ENCODE results near the gene IFRD2. TPM values are rescaled to one million over a fixed set of nuclear protein-coding genes. Genes with fewer than 3 reads are reported as not detected.

IFRD2 gene
- total RNA-seq, 1 donor from 2014 or later, result 177 TPM

DNA sequence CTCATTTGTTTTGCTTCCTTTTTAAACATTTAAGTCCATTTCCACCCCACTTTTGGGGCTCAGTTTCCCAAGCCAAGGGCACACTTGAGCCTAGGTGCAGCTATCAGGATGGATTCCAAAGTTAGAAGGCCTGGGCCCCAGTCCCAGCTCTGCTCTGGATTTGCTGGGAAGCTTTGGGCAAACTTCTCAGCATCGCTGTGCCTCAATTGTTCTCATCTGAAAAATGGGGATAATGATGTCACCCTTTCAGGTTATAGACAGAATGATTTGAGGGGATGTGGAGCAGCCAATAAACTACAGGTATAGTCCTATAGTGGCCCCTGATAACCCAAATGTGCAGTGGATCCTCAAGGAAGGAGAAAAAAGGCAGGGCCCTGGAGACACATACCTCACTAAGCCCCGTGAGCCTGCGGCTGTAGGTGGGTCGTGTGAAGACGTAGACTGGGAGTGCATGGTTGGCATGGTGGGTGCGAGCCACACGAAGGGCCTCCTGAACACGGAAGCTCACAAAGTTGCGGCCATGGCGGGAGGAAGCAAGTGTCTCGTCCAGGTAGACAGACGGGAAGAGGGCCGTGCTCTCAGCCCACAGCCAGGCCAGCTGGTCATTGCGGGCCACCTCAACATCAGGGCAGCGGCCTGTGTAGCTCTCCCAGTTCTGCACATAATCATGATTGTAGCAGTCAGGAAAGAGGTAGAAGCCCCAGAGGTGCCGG is 27.1 kb upstream of the IFRD2 start:
- H3K27me3 ChIP-seq (ENCODE audit: control insufficient read depth, insufficient read depth, low read length), result no peaks in the 10 kb centered on the region
- TF ChIP-seq CTCF (IDR thresholded peaks at IDR 0.05; ENCODE audit: insufficient read depth, low read length, severe bottlenecking), result no peak
- no peak for DNase-seq (ENCODE audit: low read depth)
- peak; percentile 72 for FAIRE-seq
- H3K4me3 ChIP-seq (ENCODE audit: low read depth, low read length), result no peak overlapping the region
- peaks cover 26% of the 10 kb centered on the region for H3K36me3 ChIP-seq (ENCODE audit: control insufficient read depth, insufficient read depth, low read length)

DNA sequence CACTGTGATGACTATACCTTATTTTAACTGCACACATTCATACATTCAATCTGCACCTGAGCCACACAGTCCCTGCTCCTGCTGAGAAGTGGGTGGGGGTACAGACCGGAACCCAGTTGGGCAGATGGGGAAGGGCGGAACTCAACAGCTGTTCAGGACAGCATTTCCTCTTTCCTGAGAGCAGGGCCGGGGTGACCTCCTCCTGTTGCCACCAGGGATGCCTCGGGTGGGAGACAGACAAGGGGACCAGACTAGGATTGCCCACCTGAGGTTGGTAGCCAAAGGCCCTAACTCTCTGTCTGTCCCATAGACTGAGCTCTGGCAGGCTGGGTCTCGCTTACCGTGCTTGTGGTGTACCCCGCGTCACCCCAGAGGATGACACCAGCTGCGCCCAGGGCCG is 26.4 kb upstream of the IFRD2 start:
- no peak for TF ChIP-seq CTCF (IDR thresholded peaks at IDR 0.05; ENCODE audit: insufficient read depth, low read length, severe bottlenecking)
- DNase-seq (ENCODE audit: low read depth), result no peak
- peaks cover 26% of the 10 kb centered on the region for H3K36me3 ChIP-seq (ENCODE audit: control insufficient read depth, insufficient read depth, low read length)
- H3K27me3 ChIP-seq (ENCODE audit: control insufficient read depth, insufficient read depth, low read length), result no peaks in the 10 kb centered on the region
- FAIRE-seq, result peak; percentile 79
- no peak overlapping the region for H3K4me3 ChIP-seq (ENCODE audit: low read depth, low read length)

DNA sequence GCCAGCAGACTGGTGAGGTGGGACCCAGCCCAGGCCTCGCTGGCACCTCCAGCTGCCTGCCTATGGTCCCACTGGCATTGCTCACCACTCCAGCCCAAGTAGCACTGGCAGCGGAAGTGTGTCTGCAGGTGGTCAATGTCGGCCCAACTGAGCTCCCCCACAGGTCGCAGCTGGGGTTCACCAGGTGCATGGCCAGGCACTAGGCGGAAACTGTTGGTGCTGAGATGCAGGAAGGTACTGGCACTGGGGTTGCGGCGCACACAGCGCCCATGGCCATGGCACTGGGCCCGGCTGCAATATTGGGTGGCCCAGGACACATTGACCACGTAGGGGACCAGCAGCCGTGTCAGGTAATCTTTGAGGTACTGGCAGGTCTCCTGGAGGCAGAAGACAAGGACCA is 25.9 kb upstream of the IFRD2 start:
- Histone ChIP-seq H3K27me3 (ENCODE audit: control insufficient read depth, insufficient read depth, low read length) (no peaks in the 10 kb centered on the region), H3K4me3 (ENCODE audit: low read depth, low read length) (no peak overlapping the region), H3K36me3 (ENCODE audit: control insufficient read depth, insufficient read depth, low read length) (peaks cover 26% of the 10 kb centered on the region)
- TF ChIP-seq CTCF (IDR thresholded peaks at IDR 0.05; ENCODE audit: insufficient read depth, low read length, severe bottlenecking), result no peak
- DNase-seq (ENCODE audit: low read depth) (no peak), FAIRE-seq (no peak)

GRCh38 chr3:50317300-50317699 is 25.1 kb upstream of the IFRD2 start:
- TF ChIP-seq CTCF (IDR thresholded peaks at IDR 0.05; ENCODE audit: insufficient read depth, low read length, severe bottlenecking), result no peak
- H3K4me3 ChIP-seq (ENCODE audit: low read depth, low read length), result peak overlapping the region; percentile 2
- no peaks in the 10 kb centered on the region for H3K27me3 ChIP-seq (ENCODE audit: control insufficient read depth, insufficient read depth, low read length)
- DNase-seq (ENCODE audit: low read depth) (no peak), FAIRE-seq (no peak)
- peaks cover 26% of the 10 kb centered on the region for H3K36me3 ChIP-seq (ENCODE audit: control insufficient read depth, insufficient read depth, low read length)

- no peak for TF ChIP-seq CTCF (IDR thresholded peaks at IDR 0.05; ENCODE audit: insufficient read depth, low read length, severe bottlenecking)
- peak overlapping the region; percentile 2 for H3K4me3 ChIP-seq (ENCODE audit: low read depth, low read length)
- FAIRE-seq, result peak; percentile 98
- peak; percentile 98 for DNase-seq (ENCODE audit: low read depth)
- peaks cover 26% of the 10 kb centered on the region for H3K36me3 ChIP-seq (ENCODE audit: control insufficient read depth, insufficient read depth, low read length)
- no peaks in the 10 kb centered on the region for H3K27me3 ChIP-seq (ENCODE audit: control insufficient read depth, insufficient read depth, low read length)
Measured at GRCh38 chr3:50316657-50317242, 24.5 kb upstream of the IFRD2 start.
